Heart left ventricle (tissue), 13 donors: Measurements from ENCODE around the gene CEPT1.

Source experiments
- POLR2A ChIP-seq, 2 donors: fragments of 450-650 bp; IDR thresholded peaks; one replicate each; pipeline ENCODE4 v1.6.1; 2017; ENCODE audit warnings: antibody characterized with exemption in 2 of 2, mild to moderate bottlenecking in 2 of 2, moderate library complexity in 2 of 2
- TF ChIP-seq, protein P1 (sequence below), 12 donors: fragments of 200-600 bp; sonication (generic) in 4 of 12; IDR thresholded peaks; one replicate each; pipeline versions ENCODE4 v1.5.0 to v1.8.0; 2018 to 2022; ENCODE audit warnings: antibody characterized with exemption in 12 of 12, mild to moderate bottlenecking in 5 of 12
- donor health status: ischemic (EF 13 %, LVEDD 7.1; RV severe dilation, severe dysfunction).
- donor health status: DM: no; HTN: yes; CAD: no.
- donor health status: DM: no; HTN: no; CAD: no.
- donor health status: ischemic (EF 25% LVEDD 6.9; RV normal size, moderate dysfunction).
- donor health status: ischemic (EF 25% LVEDD 5.7; RV mildly dilated, moderate dysfunction).
- donor health status: ischemic (EF 35%, LVEDD 5.7; RV mildly dilated, moderate dysfunction).
- donor health status: nonischemic (EF 11% LVEDD 7.7; RV severe dilation, severe dysfunction).
- donor health status: DM: yes; HTN: yes; CAD: no.
- donor health status: PGD.
- donor health status: ischemic (EF 29% LVEDD 5.4; RV normal size, mild dysfunction).
- donor health status: nonischemic (EF 23%, LVEDD 6.1; RV moderate dilation, normal function).

DNA sequence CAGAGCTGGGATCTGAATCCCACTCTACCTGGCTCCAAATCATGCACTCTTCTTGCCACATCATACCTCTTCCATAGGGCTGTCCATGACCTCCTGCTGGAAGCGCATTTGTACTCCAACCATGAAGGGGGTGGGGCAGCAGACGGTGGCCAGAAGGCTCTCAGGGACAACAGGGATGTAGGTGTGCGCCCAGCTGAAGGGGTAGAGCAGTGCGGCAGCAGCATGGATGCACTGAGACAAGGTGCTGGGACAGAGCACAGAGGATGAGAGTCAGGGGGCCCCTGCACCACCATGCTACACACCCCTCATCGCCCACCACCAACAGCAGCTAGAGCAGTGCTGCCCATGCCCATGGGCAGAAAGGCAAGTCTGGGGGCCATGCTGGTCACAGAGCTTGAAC is 52.1 kb downstream of the CEPT1 start:
- TF ChIP-seq, protein P1, sequence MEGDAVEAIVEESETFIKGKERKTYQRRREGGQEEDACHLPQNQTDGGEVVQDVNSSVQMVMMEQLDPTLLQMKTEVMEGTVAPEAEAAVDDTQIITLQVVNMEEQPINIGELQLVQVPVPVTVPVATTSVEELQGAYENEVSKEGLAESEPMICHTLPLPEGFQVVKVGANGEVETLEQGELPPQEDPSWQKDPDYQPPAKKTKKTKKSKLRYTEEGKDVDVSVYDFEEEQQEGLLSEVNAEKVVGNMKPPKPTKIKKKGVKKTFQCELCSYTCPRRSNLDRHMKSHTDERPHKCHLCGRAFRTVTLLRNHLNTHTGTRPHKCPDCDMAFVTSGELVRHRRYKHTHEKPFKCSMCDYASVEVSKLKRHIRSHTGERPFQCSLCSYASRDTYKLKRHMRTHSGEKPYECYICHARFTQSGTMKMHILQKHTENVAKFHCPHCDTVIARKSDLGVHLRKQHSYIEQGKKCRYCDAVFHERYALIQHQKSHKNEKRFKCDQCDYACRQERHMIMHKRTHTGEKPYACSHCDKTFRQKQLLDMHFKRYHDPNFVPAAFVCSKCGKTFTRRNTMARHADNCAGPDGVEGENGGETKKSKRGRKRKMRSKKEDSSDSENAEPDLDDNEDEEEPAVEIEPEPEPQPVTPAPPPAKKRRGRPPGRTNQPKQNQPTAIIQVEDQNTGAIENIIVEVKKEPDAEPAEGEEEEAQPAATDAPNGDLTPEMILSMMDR (IDR thresholded peaks at IDR 0.05), result no peak
- TF ChIP-seq POLR2A (IDR thresholded peaks at IDR 0.05), result no peak
